DMS79 treated with DMSO at 0.1 percent for 48 hours (cell line): Measurements from ENCODE around the gene GRB2.
"Not testable (repeated sequence)": the region's sequence is repeated elsewhere in the genome, so short reads cannot be mapped to it uniquely, and the experiment has no call there.

ENCODE experiments used
- DNase-seq: peaks from one replicate; lab custom pipeline; 2025; lab: John Stamatoyannopoulos, UW

GRB2 gene

DNA sequence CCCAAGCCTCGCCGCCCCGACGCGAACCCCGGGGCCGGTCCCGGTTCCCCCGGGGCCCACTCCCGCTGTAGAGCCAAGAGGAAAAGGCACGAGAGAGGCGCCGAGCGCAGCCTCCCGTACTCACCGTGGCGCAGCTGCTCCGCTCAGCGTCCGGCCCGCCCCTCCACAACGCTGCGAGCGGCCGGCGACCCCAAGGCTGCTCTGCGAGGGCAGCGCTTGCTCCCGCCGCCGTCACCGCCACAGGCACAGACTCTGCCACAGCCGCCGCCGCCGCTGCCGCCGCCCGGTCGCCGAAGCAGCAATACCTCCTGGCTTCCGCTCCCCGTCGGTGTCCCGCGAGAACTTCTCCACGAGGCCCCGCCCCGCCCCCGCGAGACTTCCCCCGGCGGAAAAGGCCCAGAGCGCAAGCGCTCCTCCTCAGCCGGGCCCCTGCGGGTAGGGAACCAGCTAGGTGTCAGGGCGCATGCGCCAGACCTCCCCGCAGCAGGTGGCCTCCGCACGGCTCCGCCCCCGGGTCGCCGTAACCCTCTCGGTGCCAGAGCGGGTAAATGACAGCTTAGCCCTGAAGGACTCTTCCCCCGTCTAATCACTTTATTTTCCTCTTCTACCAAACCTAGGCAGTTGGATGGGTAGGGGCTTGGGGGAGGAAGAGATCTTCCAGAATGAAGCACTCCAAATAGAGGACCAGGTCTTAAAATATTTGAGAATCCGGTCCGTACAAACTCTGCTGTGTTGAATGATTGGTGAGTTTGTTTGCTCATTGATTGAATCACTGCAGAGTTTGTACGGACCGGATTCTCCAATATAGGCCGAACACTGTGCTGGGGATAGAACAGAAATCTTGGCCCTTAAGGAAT lies at the start of gene GRB2:
GRB2 (minus strand) TSS at position 314 of the 857 bp plus-strand sequence. CDS start 12,050 bp downstream, outside the sequence.
- peak; percentile 82 for DNase-seq

DNA sequence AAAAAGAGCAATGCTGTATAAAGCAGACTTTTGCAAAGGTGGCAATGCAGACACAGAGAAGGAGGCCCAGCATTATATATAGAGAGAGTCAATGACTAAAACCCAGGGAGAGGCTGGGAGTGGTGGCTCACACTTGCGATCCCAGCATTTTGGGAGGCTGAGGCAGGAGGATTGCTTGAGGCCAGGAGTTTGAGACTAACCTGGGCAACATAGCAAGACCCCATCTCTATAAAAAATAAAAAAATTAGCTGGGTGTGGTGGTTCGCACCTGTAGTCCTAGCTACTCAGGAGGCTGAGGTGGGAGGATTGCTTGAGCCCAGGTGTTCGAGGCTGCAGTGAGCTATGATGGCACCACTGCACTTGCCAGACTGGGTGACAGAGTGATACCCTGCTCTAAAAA lies 49.2 kb upstream of the GRB2 start:
- not testable (repeated sequence) for DNase-seq

DNA sequence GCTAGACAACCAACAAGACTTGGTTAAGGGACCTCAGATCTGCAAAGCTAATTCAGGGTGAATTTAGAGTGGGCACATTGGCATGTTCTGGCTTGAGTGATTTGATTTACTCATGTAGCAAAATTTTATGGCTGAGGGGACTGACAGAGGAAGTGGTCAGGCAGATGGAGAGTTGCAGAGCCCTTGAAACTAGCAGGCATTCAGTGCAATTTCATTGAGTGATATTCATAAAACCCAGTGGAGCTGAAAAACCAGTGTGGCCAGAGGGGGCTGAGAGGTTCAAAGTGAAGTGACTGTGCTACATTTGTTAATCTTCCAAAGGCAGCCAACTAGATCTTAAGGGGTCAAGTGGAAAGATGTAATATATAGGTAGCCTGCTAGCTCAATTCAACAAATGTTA lies 48.7 kb upstream of the GRB2 start:
- peak; percentile 75 for DNase-seq

DNA sequence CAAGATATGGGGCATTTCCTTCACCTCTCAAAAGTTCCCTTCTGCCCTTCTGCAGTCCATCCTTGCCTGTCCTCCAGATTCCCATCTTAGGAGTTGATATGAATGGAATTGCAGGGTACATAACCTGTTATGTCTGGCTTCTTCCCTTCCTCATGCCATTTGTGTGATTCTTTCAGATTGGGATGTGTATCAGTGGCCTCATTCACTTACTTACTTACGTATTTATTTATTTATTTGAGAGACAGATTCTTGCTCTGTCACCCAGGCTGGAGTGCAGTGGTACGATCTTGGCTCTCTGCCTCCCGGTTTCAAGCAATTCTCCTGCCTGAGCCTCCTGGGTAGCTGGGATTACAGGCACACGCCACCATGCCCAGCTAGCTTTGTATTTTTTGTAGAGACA lies 44.8 kb upstream of the GRB2 start:
- no peak for DNase-seq

DNA sequence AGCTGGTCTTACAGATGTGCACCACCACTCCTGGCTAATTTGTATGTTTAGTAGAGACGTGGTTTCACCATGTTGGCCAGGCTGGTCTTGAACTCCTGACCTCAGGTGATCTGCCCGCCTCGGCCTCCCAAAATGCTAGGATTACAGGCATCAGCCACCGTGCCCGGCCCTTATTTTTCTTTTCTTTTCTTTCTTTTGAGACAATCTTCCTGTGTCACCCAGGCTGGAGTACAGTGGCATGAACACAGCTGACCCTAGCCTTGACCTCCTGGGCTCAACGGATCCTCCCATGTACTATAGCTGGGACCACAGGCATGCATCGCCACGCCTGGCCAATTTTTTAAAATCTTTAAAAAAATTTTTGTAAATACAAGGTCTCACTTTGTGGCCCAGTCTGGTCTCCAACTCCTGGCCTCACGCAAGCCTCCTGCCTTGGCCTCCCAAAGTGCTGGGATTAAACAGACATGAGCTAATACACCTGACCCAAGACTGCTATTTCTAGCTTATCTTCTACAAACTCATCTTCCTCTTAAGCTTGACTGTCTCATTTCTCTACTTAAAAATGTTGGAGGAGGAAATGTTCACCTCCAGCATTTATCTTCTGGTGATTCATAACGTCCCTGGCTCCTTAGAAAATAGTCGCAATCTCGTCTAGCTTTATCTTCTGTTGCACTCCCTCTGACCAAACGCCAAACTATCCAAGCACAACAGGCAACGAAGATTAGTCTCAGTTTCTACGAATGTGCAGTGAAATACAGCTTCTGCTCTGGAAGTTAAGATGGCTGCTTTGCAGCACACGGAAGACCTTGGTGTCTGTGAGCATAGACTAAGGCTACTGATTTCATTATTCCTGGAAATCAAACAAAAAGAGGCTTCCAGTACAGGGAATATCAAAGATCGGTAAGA lies 42.7 kb upstream of the GRB2 start:
- DNase-seq: no peak

DNA sequence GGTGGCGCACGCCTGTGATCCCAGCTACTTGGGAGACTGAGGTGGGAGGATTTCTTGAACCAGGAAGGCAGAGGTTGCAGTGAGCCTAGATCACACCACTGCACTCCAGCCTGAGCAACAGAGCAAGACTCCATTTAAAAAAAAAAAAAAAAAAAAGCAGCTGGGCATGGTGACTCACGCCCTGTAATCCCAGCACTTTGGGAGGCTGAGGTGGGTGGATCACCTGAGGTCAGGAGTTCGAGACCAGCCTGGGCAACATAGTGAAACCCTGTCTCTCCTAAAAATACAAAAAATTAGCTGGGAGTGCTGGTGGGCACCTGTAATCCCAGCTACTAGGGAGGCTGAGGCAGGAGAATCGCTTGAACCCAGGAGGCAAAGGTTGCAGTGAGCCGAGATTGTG lies 40.4 kb upstream of the GRB2 start:
- not testable (repeated sequence) for DNase-seq

DNA sequence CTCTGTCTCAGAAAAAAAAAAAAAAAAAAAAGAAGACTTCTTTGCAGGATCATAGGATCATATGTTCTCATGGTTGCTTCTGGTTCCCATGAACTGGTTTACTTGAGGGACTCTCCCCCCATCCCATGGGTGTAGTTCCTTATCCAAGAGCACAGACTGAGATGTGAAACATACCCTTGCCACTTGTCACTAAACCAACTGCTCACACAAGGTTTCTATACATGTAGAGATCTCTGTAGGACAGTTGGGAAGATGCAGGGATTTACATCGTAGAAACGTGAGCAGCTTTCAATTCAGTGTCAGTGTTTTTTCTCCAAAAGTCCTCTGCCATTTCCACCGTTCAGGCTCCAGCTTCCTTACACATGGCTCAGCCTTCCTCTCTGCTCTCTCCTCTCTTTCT lies 39.8 kb upstream of the GRB2 start:
- no peak for DNase-seq

DNA sequence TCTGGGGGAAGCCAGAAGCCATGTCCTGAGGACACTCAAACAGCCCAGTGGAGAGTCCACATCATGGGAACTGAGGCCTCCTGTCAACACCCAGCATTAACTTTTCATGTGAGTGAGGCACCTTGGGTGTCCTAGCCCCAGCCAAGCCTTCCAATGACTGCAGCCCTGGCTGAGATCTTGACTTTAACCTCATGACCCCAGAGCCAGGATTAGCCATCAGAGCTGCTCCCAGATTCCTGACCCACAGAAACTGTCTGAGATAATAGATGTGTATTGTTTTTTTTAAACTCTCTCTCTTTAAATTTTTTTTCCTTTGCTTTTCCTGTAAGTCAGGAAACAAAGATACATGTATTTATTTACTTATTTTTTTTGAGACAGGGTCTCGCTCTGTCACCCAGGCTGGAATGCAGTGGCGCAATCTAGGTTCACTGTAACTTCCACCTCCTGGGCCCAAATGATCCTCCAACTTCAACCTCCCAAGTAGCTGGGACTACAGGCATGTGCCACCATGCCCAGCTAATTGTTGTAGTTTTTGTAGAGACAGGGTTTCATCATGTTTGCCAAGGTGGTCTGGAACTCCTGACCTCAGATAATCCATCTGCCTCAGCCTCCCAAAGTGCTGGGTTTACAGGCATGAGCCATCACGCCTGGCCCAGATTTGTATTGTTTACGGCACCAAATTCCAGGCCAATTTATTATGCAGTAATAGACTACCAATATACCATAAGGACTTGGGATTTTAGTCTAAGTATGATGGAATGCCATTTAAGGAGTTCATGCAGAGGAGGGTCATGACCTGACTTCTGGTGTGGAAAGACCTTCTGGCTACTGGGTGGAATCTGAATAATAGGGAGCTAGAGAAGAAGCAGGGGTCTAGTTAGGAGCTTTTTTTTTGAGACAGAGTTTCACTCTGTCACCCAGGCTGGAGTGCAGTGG lies 37.0 kb upstream of the GRB2 start:
- DNase-seq: no peak

DNA sequence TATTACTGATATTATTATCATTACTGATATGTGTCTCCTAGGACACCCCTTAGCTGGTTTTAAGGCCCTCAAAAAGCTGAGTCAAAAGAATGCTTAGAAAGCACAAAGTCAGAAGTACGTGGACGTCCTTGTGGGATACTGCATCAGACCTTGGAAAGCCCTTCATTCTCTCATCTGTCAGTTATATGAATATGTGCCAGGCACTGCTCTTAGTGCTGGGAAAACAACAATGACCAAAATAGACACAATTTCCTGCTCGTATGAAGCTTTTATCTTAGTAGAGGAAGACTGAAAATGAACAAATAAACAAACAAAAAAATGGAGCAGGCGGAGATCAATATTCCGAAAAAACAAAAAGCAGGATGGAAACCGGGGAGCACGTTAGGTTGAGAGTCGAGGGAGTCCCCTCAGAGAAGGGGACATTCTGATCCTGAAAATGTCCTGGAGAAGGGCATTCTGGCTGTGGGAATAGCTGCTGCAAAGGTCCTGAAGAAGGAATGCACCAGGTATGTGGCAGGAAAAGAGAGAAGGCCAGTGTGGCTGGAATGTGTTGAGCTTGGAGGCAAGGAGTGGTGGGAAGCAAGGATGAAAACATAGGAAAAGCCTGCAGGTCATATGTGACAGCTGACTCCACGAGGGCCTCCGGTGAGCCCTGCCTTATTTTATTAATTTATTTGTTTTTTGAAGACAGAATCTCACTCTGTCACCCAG lies 35.4 kb upstream of the GRB2 start:
- DNase-seq: no peak

DNA sequence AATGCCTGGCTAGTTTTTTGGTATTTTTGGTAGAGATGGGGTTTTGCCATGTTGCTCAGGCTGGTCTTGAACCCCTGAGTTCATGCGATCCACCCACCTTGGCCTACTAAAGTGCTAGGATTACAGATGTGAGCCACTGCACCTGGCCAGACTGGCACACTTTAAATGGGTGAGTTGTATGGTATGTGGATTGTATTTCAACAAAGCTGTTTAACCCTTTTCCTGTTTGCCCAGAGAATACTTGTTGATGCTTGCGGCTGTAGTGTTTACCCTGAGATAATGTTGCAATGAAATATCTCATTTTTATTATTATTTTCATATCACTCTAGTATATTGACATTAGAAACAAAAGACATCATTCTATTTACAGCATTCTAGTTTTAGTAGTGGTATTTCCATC lies 33.8 kb upstream of the GRB2 start:
- no peak for DNase-seq

DNA sequence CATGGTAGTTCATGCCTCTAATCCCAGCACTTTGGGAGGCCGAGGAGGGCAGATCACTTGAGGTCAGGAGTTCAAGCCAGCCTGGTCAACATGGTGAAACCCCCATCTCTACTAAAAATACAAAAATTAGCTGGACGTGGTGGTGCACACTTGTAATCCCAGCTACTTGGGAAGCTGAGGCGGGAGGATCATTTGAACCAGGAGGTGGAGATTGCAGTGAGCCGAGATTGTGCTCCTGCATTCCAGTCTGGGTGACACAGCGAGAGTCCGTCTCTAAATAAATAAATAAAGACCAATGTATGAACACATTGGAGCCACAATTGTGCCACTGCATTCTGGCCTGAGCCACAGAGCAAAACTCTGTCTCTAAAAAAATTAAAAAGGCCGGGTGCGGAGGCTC lies 31.9 kb upstream of the GRB2 start:
- not testable (repeated sequence) for DNase-seq

DNA sequence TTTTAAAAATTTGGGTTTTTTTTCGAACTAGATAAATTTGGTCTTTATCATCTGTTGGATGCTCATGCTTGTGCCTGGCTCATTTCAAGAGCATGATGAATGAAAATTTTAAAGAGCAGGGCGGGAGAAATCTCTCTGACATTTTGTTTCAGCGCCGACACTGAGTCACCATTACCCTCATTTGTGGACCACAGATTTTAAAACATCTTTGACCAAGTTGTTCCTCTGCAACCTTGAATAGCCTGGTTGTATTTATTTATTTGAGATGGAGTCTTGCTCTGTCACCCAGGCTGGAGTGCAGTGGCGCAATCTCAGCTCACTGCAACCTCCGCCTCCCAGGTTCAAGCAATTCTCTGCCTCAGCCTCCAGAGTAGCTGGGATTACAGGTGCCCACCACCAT lies 29.0 kb upstream of the GRB2 start:
- not testable (repeated sequence) for DNase-seq

DNA sequence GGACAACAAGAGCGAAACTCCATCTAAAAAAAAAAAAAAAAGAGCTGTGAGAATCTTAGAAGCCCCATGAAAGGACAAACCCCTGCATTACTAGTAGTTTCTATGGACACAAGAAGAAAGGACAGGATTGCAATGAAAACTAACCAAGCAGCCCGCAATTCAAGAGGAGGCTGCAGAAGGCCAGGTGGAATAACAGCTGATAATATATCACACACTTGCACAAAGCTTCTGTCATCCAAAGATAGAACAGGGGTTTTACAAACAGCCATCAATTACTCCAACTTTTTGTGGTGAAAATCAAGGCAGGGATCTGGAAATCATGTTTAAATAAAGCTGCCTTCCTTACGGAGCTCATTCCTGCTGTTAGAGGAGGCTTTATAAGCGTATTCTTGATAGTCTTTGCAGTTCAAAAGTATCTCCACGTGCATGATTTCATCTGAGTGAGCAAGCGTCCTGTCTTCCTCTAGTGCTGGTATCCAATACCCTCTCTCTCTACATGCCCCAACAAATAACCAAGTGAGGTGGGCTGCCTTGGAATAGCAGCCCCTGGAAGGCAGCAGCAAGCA lies 27.8 kb upstream of the GRB2 start:
- DNase-seq: no peak

DNA sequence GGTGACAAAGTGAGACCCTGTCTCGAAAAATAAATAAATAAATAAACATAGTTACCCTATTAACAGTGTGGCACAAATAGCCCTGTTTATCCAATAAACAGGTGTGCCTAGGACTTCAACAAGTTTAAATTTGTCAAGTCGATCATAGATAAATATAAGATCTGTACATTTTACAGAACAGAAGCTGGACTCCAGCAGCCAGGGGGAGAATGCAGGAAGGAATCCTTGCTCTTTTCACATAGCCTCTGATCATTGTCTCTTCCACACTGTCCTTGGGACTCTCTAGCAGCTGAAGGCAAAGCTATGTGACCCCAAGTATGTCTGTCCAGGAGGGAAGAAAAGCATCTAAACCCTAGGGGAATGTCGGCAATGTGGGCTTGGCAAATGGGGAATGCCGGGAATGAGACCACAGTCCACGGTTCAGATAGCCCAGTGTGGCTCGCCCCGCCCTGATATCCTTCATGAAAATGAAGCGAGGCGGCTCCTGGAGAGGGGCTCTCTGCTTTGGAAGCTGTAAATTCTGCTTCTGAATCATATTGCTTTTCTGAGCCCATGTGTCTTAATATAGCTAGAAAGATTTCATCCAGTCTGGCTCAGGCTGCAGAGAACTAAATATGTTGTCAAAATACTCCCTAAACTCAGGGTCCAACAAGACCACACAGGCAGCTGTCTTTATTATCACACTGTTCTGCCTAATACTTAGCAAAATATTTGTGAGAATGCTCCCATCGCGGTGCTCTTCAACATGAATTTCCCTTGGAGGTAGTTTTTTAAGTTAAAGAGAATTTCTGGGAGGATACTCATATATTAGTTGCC lies 24.9 kb upstream of the GRB2 start:
- no peak for DNase-seq

DNA sequence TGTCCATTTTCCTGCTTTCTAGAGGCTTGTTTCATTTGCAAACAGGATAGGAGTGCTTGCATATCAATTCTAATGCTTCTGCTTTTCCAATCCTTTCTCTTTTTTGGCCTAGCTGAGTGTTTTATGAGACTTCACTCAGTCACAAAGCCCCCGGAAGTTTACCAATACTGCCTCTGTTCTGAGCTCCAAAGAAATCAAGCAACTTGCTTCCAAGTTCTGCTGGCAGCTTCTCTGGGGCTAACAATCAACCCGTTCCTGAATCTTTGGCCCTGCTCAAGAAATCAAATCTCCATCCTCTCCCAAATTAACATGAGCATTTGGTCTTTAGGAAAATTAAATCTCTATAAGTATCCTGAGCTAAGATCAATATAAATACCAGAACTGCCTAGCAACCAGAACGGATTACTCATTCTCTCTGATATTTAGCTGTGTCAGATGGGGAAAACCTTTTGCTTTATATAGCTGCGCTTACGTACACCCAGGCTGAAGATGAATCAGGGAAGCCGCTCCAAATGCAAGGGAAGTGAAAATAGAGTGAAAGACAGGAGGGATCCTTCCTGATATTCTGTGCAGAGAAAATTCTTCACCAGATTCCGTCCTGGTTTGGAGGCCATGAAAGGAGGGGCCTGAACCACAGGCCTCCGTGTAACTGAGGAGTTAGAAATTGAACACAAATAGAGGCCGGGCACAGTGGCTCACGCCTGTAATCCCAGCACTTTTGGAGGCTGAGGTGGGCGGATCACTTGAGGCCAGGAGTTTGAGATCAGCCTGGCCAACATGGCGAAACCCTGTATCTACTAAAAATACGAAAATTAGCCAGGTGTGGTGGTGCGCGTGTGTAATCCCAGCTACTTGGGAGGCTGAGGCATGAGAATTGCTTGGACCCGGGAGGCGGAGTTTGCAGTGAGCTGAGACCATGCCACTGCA lies 23.3 kb upstream of the GRB2 start:
- DNase-seq: no peak

DNA sequence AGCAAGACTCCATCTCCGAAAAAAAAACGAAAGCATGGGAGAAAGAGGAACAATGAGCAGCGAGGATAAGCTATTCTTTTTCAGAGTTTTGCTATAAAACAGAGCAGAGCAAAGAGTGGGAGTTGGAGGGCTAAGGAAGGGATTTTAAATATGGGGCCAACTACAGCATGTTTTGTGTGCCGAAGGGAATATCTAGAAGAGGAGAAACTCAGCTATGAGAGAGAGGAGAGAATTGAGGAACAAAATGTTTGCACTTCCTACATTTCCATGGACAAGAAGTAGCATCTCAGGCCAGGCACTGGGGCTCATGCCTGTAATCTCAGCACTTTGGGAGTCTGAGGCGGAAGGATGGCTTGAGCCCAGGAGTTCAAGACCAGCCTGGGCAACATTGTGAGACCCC lies 13.1 kb upstream of the GRB2 start:
- no peak for DNase-seq

DNA sequence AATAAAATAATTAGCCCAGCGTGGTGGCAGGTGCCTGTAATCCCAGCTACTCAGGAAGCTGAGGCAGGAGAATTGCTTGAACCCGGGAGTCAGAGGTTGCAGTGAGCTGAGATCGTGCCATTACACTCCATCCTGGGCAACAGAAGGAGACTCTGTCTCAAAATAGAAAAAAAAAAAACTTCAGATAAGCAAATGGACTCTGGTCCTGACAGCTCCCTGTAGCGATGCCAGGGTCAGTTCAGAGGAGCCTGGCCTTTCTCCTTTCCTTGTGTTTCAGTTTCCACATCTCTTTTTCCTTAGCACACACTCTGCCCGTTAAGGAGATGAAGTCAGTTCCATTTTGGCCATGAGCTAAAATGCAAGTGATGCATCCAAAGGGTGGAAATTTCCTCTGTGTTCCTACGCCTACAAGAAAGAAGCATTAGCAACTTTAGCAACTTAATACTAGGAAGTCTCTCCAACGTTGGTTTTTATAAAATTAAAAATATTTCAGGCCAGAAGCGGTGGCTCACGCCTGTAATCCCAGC lies 11.6 kb upstream of the GRB2 start:
- DNase-seq: no peak

DNA sequence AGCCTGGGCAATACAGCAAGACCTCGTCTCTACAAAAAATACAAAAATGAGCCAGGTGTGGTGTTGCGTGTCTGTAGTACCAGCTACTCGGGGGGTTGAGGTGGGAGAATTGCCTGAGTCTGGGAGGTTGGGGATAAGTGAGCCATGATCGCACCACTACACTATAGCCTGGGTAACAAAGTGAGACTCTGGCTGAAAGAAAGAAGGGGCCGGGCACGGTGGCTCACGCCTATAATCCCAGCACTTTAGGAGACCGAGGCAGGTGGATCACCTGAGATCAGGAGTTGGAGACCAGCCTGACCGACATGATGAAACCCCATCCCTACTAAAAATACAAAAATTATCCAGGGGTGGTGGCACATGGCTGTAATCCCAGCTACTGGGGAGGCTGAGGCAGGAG lies 10.5 kb upstream of the GRB2 start:
- no peak for DNase-seq

DNA sequence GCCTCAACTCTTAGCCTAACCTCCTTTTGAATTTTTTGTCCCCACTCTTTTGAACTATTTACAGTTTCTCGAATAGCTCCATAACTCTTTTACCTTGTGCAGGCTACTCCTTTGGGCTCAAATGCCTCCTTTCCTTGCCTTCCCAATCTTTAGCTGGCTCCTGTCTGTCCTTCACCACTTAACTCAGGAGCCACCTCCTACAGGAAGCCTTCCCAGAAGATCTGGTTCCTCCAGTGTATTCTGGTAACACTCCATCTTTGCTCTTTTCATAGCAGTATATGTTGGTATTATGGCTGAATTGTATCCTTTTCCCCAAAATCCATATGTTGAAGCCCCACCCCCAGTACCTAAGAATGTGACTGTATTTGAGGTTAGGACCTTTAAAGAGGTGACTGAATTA lies 9.0 kb upstream of the GRB2 start:
- DNase-seq: no peak
